K562 (cell line): ENCODE results near the gene BCL2L13. TPM values are rescaled to one million over a fixed set of nuclear protein-coding genes. Genes with fewer than 3 reads are reported as not detected.

Experiments
- ATAC-seq: fragments of 200-7000 bp; cut with Tn5 transposase; 3 replicates; pipeline ENCODE4 v1.9.1; 2020; ENCODE audit warnings: moderate library complexity
- BruUV-seq: library from RNA; stranded (reverse); fragments of 400-500 nt; replicated peaks from 2 replicates; lab custom pipeline; 2021; lab: Mats Ljungman, UMichigan
- CTCF ChIA-PET: fragments of 300-600 bp; formaldehyde crosslinking; extraction: SDS; loops from one replicate; lab custom pipeline; 2021; ENCODE audit warnings: low intra/inter-chr PET ratio; lab: Yijun Ruan, JAX
- POLR2A ChIA-PET: fragments of 300-600, 350-650 bp; sonication (Branson Sonifier 250); formaldehyde crosslinking; extraction: SDS; loops from one replicate; lab custom pipeline; 2021; ENCODE audit warnings: antibody characterized with exemption, inconsistent platforms; lab: Yijun Ruan, JAX
- DNase-seq, 4 experiments: peaks; one replicate each; pipeline versions ENCODE4 v3.0.0 to v3.0.0-alpha.2; 2011 to 2018; ENCODE audit warnings: low spot score in 3 of 4, mixed read lengths in 3 of 4; ENCODE audit errors: extremely low read depth in 1 of 4
- FAIRE-seq: peaks from 2 replicates; lab custom pipeline; 2011; peaks lifted over from hg19 to GRCh38; lab: Jason Lieb, UNC
- H2AFZ ChIP-seq: 2 replicates; pipeline ENCODE4 v1.6.0; 2011; ENCODE audit warnings: low read depth, low read length, control low read depth, inconsistent platforms
- H3K27ac ChIP-seq: fragments of 200-600 bp; 3 replicates; pipeline ENCODE4 v1.8.0; 2011; ENCODE audit warnings: low read depth, mild to moderate bottlenecking, control low read depth, inconsistent platforms, low read length, moderate library complexity, mixed read lengths; ENCODE audit errors: extremely low read depth
- H3K27me3 ChIP-seq, 2 experiments: fragments of 300-600 bp in 1 of 2; 2 replicates in 1 of 2; 3 replicates in 1 of 2; pipeline versions ENCODE4 v1.6.0 to v1.8.0; 2011; ENCODE audit warnings: inconsistent platforms in 2 of 2, low read length in 2 of 2, mild to moderate bottlenecking in 1 of 2, mixed read lengths in 1 of 2, moderate library complexity in 1 of 2; ENCODE audit not compliant: control insufficient read depth in 2 of 2, insufficient read depth in 2 of 2
- H3K36me3 ChIP-seq: fragments of 300-600 bp; 3 replicates; pipeline ENCODE4 v1.8.0; 2011; ENCODE audit warnings: mild to moderate bottlenecking, low read length, inconsistent platforms; ENCODE audit not compliant: control insufficient read depth, insufficient read depth
- H3K4me1 ChIP-seq, 2 experiments: fragments of 200-600 bp in 1 of 2; replicated peaks in 1 of 2; 2 replicates in 1 of 2; 3 replicates in 1 of 2; pipeline versions ENCODE4 v1.5.1 to v1.8.0; 2011; ENCODE audit warnings: inconsistent platforms in 2 of 2, low read length in 2 of 2, mild to moderate bottlenecking in 1 of 2, mixed read lengths in 1 of 2, moderate library complexity in 1 of 2; ENCODE audit not compliant: control insufficient read depth in 2 of 2, insufficient read depth in 2 of 2
- H3K4me2 ChIP-seq: 2 replicates; pipeline ENCODE4 v1.6.1; 2011; ENCODE audit warnings: low read length, control low read depth, inconsistent platforms, mixed read lengths; ENCODE audit not compliant: insufficient read depth
- H3K4me3 ChIP-seq: fragments of 200-600 bp; sonication (generic), shearing (Covaris generic); 2 replicates; pipeline ENCODE4 v1.5.1; 2016; ENCODE audit warnings: control low read depth, inconsistent platforms
- H3K79me2 ChIP-seq: fragments of 200-600 bp; 3 replicates; pipeline ENCODE4 v1.8.0; 2011; ENCODE audit warnings: low read length, inconsistent platforms; ENCODE audit not compliant: control insufficient read depth, insufficient read depth
- H3K9ac ChIP-seq, 2 experiments: 2 replicates each; pipeline versions ENCODE4 v1.6.0 to v1.6.1; 2011; ENCODE audit warnings: low read depth in 2 of 2, low read length in 2 of 2, control low read depth in 1 of 2, inconsistent platforms in 1 of 2, mild to moderate bottlenecking in 1 of 2, mixed read lengths in 1 of 2; ENCODE audit not compliant: insufficient read depth in 1 of 2
- H3K9me1 ChIP-seq: one replicate; pipeline ENCODE4 v1.6.0; 2011; ENCODE audit warnings: inconsistent platforms, mild to moderate bottlenecking, low read length, moderate library complexity; ENCODE audit not compliant: control insufficient read depth, insufficient read depth
- H3K9me3 ChIP-seq: replicated peaks from 2 replicates; pipeline ENCODE4 v1.5.1; 2011; ENCODE audit warnings: low read depth, low read length, inconsistent platforms; ENCODE audit not compliant: control insufficient read depth, insufficient read depth
- H4K20me1 ChIP-seq: replicated peaks from 2 replicates; pipeline ENCODE4 v1.6.1; 2011; ENCODE audit warnings: low read length, inconsistent platforms, mixed read lengths; ENCODE audit not compliant: control insufficient read depth, insufficient read depth
- ARID3B ChIP-seq: fragments of 250-450 bp; sonication (Bioruptor Pico); IDR thresholded peaks from 2 replicates; pipeline ENCODE4 v1.4.0; 2020; ENCODE audit warnings: borderline replicate concordance
- EHMT2 ChIP-seq: fragments of 450-650 bp; IDR thresholded peaks from 2 replicates; pipeline ENCODE4 v1.6.1; 2018; ENCODE audit warnings: antibody characterized with exemption
- EP300 ChIP-seq: IDR thresholded peaks from 2 replicates; pipeline ENCODE4 v1.6.1; 2012; ENCODE audit warnings: low read length, improper control_type of control experiment
- ETV6 ChIP-seq, 3 experiments: fragments of 150-350 bp in 1 of 3; sonication (generic) in 1 of 3; formaldehyde crosslinking in 1 of 3; IDR thresholded peaks; 2 replicates each; pipeline versions ENCODE4 v1.6.1 to v1.8.0; 2014 to 2022; ENCODE audit warnings: borderline replicate concordance in 2 of 3, low read depth in 2 of 3, antibody characterized with exemption in 1 of 3, low read length in 1 of 3, mild to moderate bottlenecking in 1 of 3, missing genetic modification reagents in 1 of 3
- NCOA6 ChIP-seq: fragments of 450-650 bp; IDR thresholded peaks from 2 replicates; pipeline ENCODE4 v1.6.1; 2017; ENCODE audit warnings: mild to moderate bottlenecking
- NEUROD1 ChIP-seq: fragments of 150-350 bp; IDR thresholded peaks from 2 replicates; pipeline ENCODE4 v1.6.1; 2014; ENCODE audit warnings: borderline replicate concordance, low read length, low read depth; ENCODE audit not compliant: partially characterized antibody
- SMAD2 ChIP-seq: fragments of 150-350 bp; IDR thresholded peaks from 2 replicates; pipeline ENCODE4 v1.6.1; 2014; ENCODE audit warnings: low read depth, mild to moderate bottlenecking, low read length
- ZNF644 ChIP-seq: fragments of 200-800 bp; sonication (Bioruptor generic); IDR thresholded peaks from 2 replicates; pipeline ENCODE4 v1.6.1; 2016; ENCODE audit warnings: low read depth, missing genetic modification characterization, missing compliant biosample characterization
- ZSCAN29 ChIP-seq: fragments of 450-650 bp; IDR thresholded peaks from 2 replicates; pipeline ENCODE4 v1.6.1; 2017
- WGBS: fragments of 100-300 bp; shearing (Covaris generic); methylation state at CpG from one replicate; pipeline ENCODE4 v1.1.6; 2016; ENCODE audit warnings: low coverage, mixed read lengths; ENCODE audit not compliant: insufficient coverage; ENCODE audit errors: missing lambda C conversion rate; 5-methylcytosine and 5-hydroxymethylcytosine counted together
- in situ Hi-C: fragments of 300-500 bp; cut with MboI; formaldehyde crosslinking; loops from 4 replicates; pipeline ENCODE4 v1.15.0; 2018; ENCODE audit warnings: inconsistent platforms, mixed read lengths
- intact Hi-C: fragments of 100-400 bp; cut with micrococcal nuclease; formaldehyde crosslinking; loops from 2 replicates; pipeline ENCODE4 v1.14.2; 2022
- polyA plus RNA-seq, 8 experiments: library from polyadenylated mRNA; depleted of rRNA in 4 of 8; stranded (reverse) in 5 of 8; unstranded in 3 of 8; fragments of >200 nt; fragmentation: Nextera tagmentation in 2 of 8; fragmentation: Illumina TruSeq in 1 of 8; extraction: Ambion mirVana in 2 of 8; extraction: Trizol in 1 of 8; gene quantifications; 2 replicates each; pipeline versions ENCODE4 v1.2.1 to v1.2.3, GENCODE V29; 2011 to 2014; ENCODE audit warnings: inconsistent platforms in 1 of 8, missing spikeins in 1 of 8
- total RNA-seq, 7 experiments: library from RNA; depleted of rRNA in 6 of 7; stranded (reverse); fragments of >200 nt in 6 of 7; fragmentation: Illumina TruSeq in 2 of 7; extraction: Trizol in 2 of 7; gene quantifications; 2 replicates each; pipeline versions ENCODE4 v1.2.1 to v1.2.3, GENCODE V29; 2011 to 2021; ENCODE audit warnings: low replicate concordance in 1 of 7

BCL2L13 gene
- total and polyA plus RNA-seq, 9 of the 15 experiments (the other 6 are each of a cell fraction or from before 2014, with no cell fraction given): 41.5 to 63.4 (median 56.5) TPM

GRCh38 chr22:17598318-17598717 lies 40.2 kb upstream of the BCL2L13 start:
- ChIA-PET POLR2A (interaction anchor here (0.6 to 2.2 kb wide), 3 partner anchors 8 to 39 kb away, joined by 4 to 10 read pairs (median 4); no protein-coding TSS in a partner anchor), CTCF (no interaction called here)
- in situ Hi-C loops: no loop called here
- no peak overlapping the region for H2AFZ ChIP-seq
- ATAC-seq (no peak), DNase-seq (no peak)
- H3K9ac ChIP-seq: no peak overlapping the region
- H4K20me1 ChIP-seq: no peaks in the 10 kb centered on the region
- no peak overlapping the region for H3K4me2 ChIP-seq
- peaks cover 77% of the 10 kb centered on the region for H3K36me3 ChIP-seq
- H3K9me1 ChIP-seq: no peaks in the 10 kb centered on the region
- intact Hi-C loops: no loop called here
- no peak for TF ChIP-seq ETV6 (IDR thresholded peaks at IDR 0.05; ENCODE audit: borderline replicate concordance in 1 of 2, low read depth in 2 of 2, low read length in 1 of 2)
- TF ChIP-seq ETV6 (CRISPR knock-in tag; IDR thresholded peaks at IDR 0.05; ENCODE audit: borderline replicate concordance): no peak
- no peak for TF ChIP-seq EP300
- TF ChIP-seq ZSCAN29: no peak
- no peak for TF ChIP-seq EHMT2
- no peak for TF ChIP-seq ARID3B
- TF ChIP-seq NEUROD1: no peak
- no peak for TF ChIP-seq SMAD2
- no peak for TF ChIP-seq ZNF644 (tag)
- no peak for TF ChIP-seq NCOA6
- TF ChIP-seq, all 486 proteins: peak for 0
- no peak for FAIRE-seq
- Histone ChIP-seq H3K9me3 (no peaks in the 10 kb centered on the region), H3K79me2 (peaks cover 2% of the 10 kb centered on the region; the same call in 2 of the 3 replicates), H3K4me3 (no peak overlapping the region), H3K4me1 (no peaks in the 10 kb centered on the region), H3K27ac (no peak overlapping the region), H3K27me3 (no peaks in the 10 kb centered on the region)
- WGBS: 97% methylated on average over 4 of the region's 4 CpGs
- no TSS peak for BruUV-seq
